H1 (cell line): ENCODE data around the gene ADAMTS17. TPM values are rescaled to one million over a fixed set of nuclear protein-coding genes. Genes with fewer than 3 reads are reported as not detected.
A peak's percentile ranks its signal among the peaks of the same experiment; 100 is the strongest.

ENCODE experiments used
- CTCF ChIA-PET: fragments of 300-600 bp; sonication (Branson Sonifier 250); formaldehyde crosslinking; loops from one replicate; lab custom pipeline; 2021; ENCODE audit not compliant: partially characterized antibody; lab: Charles Lee
- POLR2A ChIA-PET: fragments of 300-600 bp; sonication (Branson Sonifier 250); formaldehyde crosslinking; loops from one replicate; lab custom pipeline; 2021; ENCODE audit warnings: inconsistent platforms; ENCODE audit not compliant: partially characterized antibody; lab: Charles Lee
- DNase-seq, 2 experiments: peaks; one replicate each; pipeline versions ENCODE4 v3.0.0 to v3.0.0-alpha.2; 2010 to 2022; ENCODE audit warnings: low spot score in 2 of 2, low read depth in 1 of 2, mixed read lengths in 1 of 2
- FAIRE-seq: peaks from 2 replicates; lab custom pipeline; 2011; peaks lifted over from hg19 to GRCh38; lab: Jason Lieb, UNC
- H2AFZ ChIP-seq: 2 replicates; pipeline ENCODE4 v1.8.1; 2012; ENCODE audit warnings: low read length, inconsistent platforms
- H2AK5ac ChIP-seq: 2 replicates; pipeline ENCODE4 v1.6.1; 2013; ENCODE audit warnings: low read depth, low read length
- H2BK120ac ChIP-seq: replicated peaks from 2 replicates; pipeline ENCODE3; 2013; ENCODE audit warnings: low read depth, low read length, inconsistent platforms
- H2BK12ac ChIP-seq: 2 replicates; pipeline ENCODE4 v1.6.1; 2013; ENCODE audit warnings: low read depth, low read length
- H2BK15ac ChIP-seq: 2 replicates; pipeline ENCODE4 v1.6.1; 2013; ENCODE audit warnings: low read length
- H2BK20ac ChIP-seq: 2 replicates; pipeline ENCODE4 v1.6.1; 2013; ENCODE audit warnings: low read length
- H2BK5ac ChIP-seq: 2 replicates; pipeline ENCODE4 v1.6.1; 2013; ENCODE audit warnings: low read depth, low read length
- H3K14ac ChIP-seq: 2 replicates; pipeline ENCODE4 v1.6.1; 2013; ENCODE audit warnings: inconsistent platforms; ENCODE audit not compliant: insufficient read length
- H3K18ac ChIP-seq: 2 replicates; pipeline ENCODE4 v1.6.1; 2013; ENCODE audit warnings: low read length; ENCODE audit errors: extremely low read depth
- H3K23ac ChIP-seq: 2 replicates; pipeline ENCODE4 v1.6.1; 2013; ENCODE audit warnings: inconsistent platforms; ENCODE audit not compliant: insufficient read length
- H3K23me2 ChIP-seq: 2 replicates; pipeline ENCODE4 v1.6.1; 2013; ENCODE audit warnings: low read depth, low read length
- H3K27ac ChIP-seq: 2 replicates; pipeline ENCODE4 v1.6.1; 2011; ENCODE audit warnings: low read depth, low read length, inconsistent platforms
- H3K27me3 ChIP-seq, 4 experiments: replicated peaks in 1 of 4; 1 replicate in 1 of 4; 2 replicates in 3 of 4; pipeline versions ENCODE4 v1.6.1 to v1.8.1; 2011 to 2013; ENCODE audit warnings: low read length in 3 of 4, mild to moderate bottlenecking in 3 of 4, inconsistent platforms in 2 of 4, mixed read lengths in 2 of 4, moderate library complexity in 1 of 4; ENCODE audit not compliant: control insufficient read depth in 3 of 4, insufficient read depth in 3 of 4; ENCODE audit errors: extremely low read depth in 1 of 4
- H3K36me3 ChIP-seq, 4 experiments: 2 replicates each; pipeline versions ENCODE4 v1.6.1 to v1.8.1; 2011 to 2013; ENCODE audit warnings: mild to moderate bottlenecking in 4 of 4, low read length in 3 of 4, moderate library complexity in 2 of 4, control low read depth in 1 of 4, inconsistent platforms in 1 of 4; ENCODE audit not compliant: insufficient read depth in 4 of 4, control insufficient read depth in 2 of 4
- H3K4ac ChIP-seq: replicated peaks from 2 replicates; pipeline ENCODE3; 2013; ENCODE audit warnings: low read length, low read depth, mixed read lengths, inconsistent platforms; ENCODE audit not compliant: insufficient read length
- H3K4me1 ChIP-seq, 4 experiments: replicated peaks in 1 of 4; 1 replicate in 1 of 4; 2 replicates in 3 of 4; pipeline versions ENCODE4 v1.6.1 to v1.8.1; 2011 to 2013; ENCODE audit warnings: low read length in 3 of 4, inconsistent platforms in 2 of 4, mixed read lengths in 1 of 4; ENCODE audit not compliant: insufficient read depth in 4 of 4, control insufficient read depth in 3 of 4
- H3K4me2 ChIP-seq, 2 experiments: 2 replicates each; pipeline versions ENCODE4 v1.6.1 to v1.8.1; 2011 to 2013; ENCODE audit warnings: low read depth in 2 of 2, low read length in 2 of 2, control low read depth in 1 of 2, inconsistent platforms in 1 of 2, mild to moderate bottlenecking in 1 of 2; ENCODE audit not compliant: insufficient read depth in 1 of 2
- H3K4me3 ChIP-seq, 4 experiments: fragments of 200-600, 300-600 bp in 1 of 4; sonication (generic), shearing (Covaris generic), sonication (Bioruptor Twin) in 1 of 4; 2 replicates each; pipeline versions ENCODE4 v1.5.1 to v1.8.1; 2011 to 2016; ENCODE audit warnings: low read length in 4 of 4, low read depth in 3 of 4, control low read depth in 2 of 4, inconsistent platforms in 2 of 4, mild to moderate bottlenecking in 2 of 4, mixed read lengths in 1 of 4, moderate library complexity in 1 of 4; ENCODE audit not compliant: insufficient read depth in 2 of 4; ENCODE audit errors: extremely low read depth in 1 of 4
- H3K56ac ChIP-seq: replicated peaks from 2 replicates; pipeline ENCODE3; 2013; ENCODE audit warnings: low read depth, mild to moderate bottlenecking, mixed read lengths, low read length, inconsistent platforms; ENCODE audit not compliant: insufficient read length
- H3K79me1 ChIP-seq: 2 replicates; pipeline ENCODE4 v1.6.1; 2013; ENCODE audit warnings: low read depth, low read length, control low read depth
- H3K79me2 ChIP-seq, 2 experiments: 2 replicates each; pipeline versions ENCODE4 v1.6.1 to v1.8.1; 2012 to 2013; ENCODE audit warnings: low read length in 2 of 2, mild to moderate bottlenecking in 2 of 2, inconsistent platforms in 1 of 2; ENCODE audit not compliant: insufficient read depth in 2 of 2, control insufficient read depth in 1 of 2
- H3K9ac ChIP-seq, 4 experiments: replicated peaks in 1 of 4; 1 replicate in 1 of 4; 2 replicates in 3 of 4; pipeline versions ENCODE4 v1.6.1 to v1.8.1; 2011 to 2013; ENCODE audit warnings: low read depth in 3 of 4, low read length in 3 of 4, control low read depth in 2 of 4, mild to moderate bottlenecking in 2 of 4, moderate library complexity in 2 of 4, inconsistent platforms in 1 of 4; ENCODE audit errors: extremely low read depth in 1 of 4
- H3K9me3 ChIP-seq, 2 experiments: 2 replicates each; pipeline versions ENCODE4 v1.6.1 to v1.8.1; 2012 to 2013; ENCODE audit warnings: mild to moderate bottlenecking in 2 of 2, moderate library complexity in 2 of 2, control low read depth in 1 of 2, inconsistent platforms in 1 of 2, low read depth in 1 of 2, low read length in 1 of 2, mixed read lengths in 1 of 2; ENCODE audit not compliant: insufficient read depth in 2 of 2
- H4K20me1 ChIP-seq, 2 experiments: replicated peaks in 1 of 2; 2 replicates each; pipeline versions ENCODE3 to v1.8.1; 2011 to 2013; ENCODE audit warnings: inconsistent platforms in 2 of 2, low read length in 2 of 2, mild to moderate bottlenecking in 1 of 2; ENCODE audit not compliant: insufficient read depth in 2 of 2, control insufficient read depth in 1 of 2
- H4K5ac ChIP-seq: 2 replicates; pipeline ENCODE4 v1.6.1; 2013; ENCODE audit warnings: low read length, low read depth, mixed read lengths, inconsistent platforms; ENCODE audit not compliant: insufficient read length
- H4K8ac ChIP-seq: 2 replicates; pipeline ENCODE4 v1.8.0; 2013; ENCODE audit warnings: mild to moderate bottlenecking, moderate library complexity, low read length, inconsistent platforms; ENCODE audit not compliant: insufficient read depth; ENCODE audit errors: extremely low read depth
- H4K91ac ChIP-seq: replicated peaks from 2 replicates; pipeline ENCODE3; 2013; ENCODE audit warnings: low read length, mixed read lengths, inconsistent platforms; ENCODE audit not compliant: insufficient read length
- BACH1 ChIP-seq: IDR thresholded peaks from 2 replicates; pipeline ENCODE4 v1.6.1; 2012; ENCODE audit warnings: low read length, improper control_type of control experiment
- CHD2 ChIP-seq: IDR thresholded peaks from 2 replicates; pipeline ENCODE4 v1.6.1; 2012; ENCODE audit warnings: low read length, improper control_type of control experiment
- EGR1 ChIP-seq: IDR thresholded peaks from 2 replicates; pipeline ENCODE4 v1.6.1; 2011; ENCODE audit warnings: low read depth, low read length, borderline replicate concordance
- GABPA ChIP-seq: IDR thresholded peaks from 2 replicates; pipeline ENCODE4 v1.6.1; 2011; ENCODE audit warnings: mild to moderate bottlenecking, low read length, moderate library complexity, borderline replicate concordance; ENCODE audit not compliant: insufficient read depth
- HDAC6 ChIP-seq: IDR thresholded peaks from one replicate; pipeline ENCODE4 v1.7.1; 2012; ENCODE audit warnings: low read depth, mild to moderate bottlenecking, inconsistent platforms, low read length, moderate library complexity
- JUN ChIP-seq: IDR thresholded peaks from 2 replicates; pipeline ENCODE4 v1.6.1; 2011; ENCODE audit warnings: low read depth, mild to moderate bottlenecking, improper control_type of control experiment, low read length
- KDM1A ChIP-seq: fragments of 200-600, 300-600 bp; sonication (generic); IDR thresholded peaks from 2 replicates; pipeline ENCODE4 v1.7.1; 2016; ENCODE audit warnings: mild to moderate bottlenecking, low read length, borderline replicate concordance
- NRF1 ChIP-seq: IDR thresholded peaks from 2 replicates; pipeline ENCODE4 v1.6.1; 2011; ENCODE audit warnings: mild to moderate bottlenecking, low read depth, low read length, improper control_type of control experiment
- PHF8 ChIP-seq: fragments of 200-600 bp; sonication (generic); conservative IDR thresholded peaks from 2 replicates; pipeline ENCODE4 v1.7.1; 2012; ENCODE audit warnings: low read depth, mild to moderate bottlenecking, inconsistent platforms, low read length, moderate library complexity
- RBBP5 ChIP-seq: IDR thresholded peaks from 2 replicates; pipeline ENCODE4 v1.7.1; 2012; ENCODE audit warnings: low read depth, mild to moderate bottlenecking, inconsistent platforms, low read length, moderate library complexity, borderline replicate concordance
- SP1 ChIP-seq: IDR thresholded peaks from 2 replicates; pipeline ENCODE4 v1.6.1; 2011; ENCODE audit warnings: low read depth, low read length
- SRF ChIP-seq: IDR thresholded peaks from 2 replicates; pipeline ENCODE4 v1.6.1; 2011; ENCODE audit warnings: mild to moderate bottlenecking, low read depth, low read length, moderate library complexity
- WGBS, 2 experiments: shearing (Covaris generic) in 1 of 2; methylation state at CpG; one replicate each; pipeline versions ENCODE4 v1.1.6 to v1.1.7; 2013 to 2015; ENCODE audit warnings: low lambda C conversion rate in 2 of 2, mixed read lengths in 2 of 2, inconsistent platforms in 1 of 2, low coverage in 1 of 2, missing lambda C conversion rate in 1 of 2; ENCODE audit not compliant: insufficient replicate concordance in 2 of 2, insufficient coverage in 1 of 2, insufficient read length in 1 of 2; ENCODE audit errors: extremely low coverage in 1 of 2, missing lambda C conversion rate in 1 of 2; 5-methylcytosine and 5-hydroxymethylcytosine counted together
- polyA plus RNA-seq, 7 experiments: library from polyadenylated mRNA; depleted of rRNA in 3 of 7; stranded (reverse) in 5 of 7; unstranded in 2 of 7; fragments of >200 nt in 5 of 7; fragments of 200-250 nt in 2 of 7; gene quantifications; 1 replicate in 5 of 7; 2 replicates in 1 of 7; 4 replicates in 1 of 7; pipeline versions ENCODE4 v1.2.1 to v1.2.3, GENCODE V29; 2011 to 2013; ENCODE audit warnings: missing spikeins in 2 of 7, mixed read lengths in 2 of 7
- total RNA-seq: library from RNA; stranded (reverse); fragmentation: NEBNext Ultra II Directional; extraction: Animal tissue kit (Norgen Biotek cat#: 25700); gene quantifications from 2 replicates; pipeline ENCODE4 v1.2.1, GENCODE V29; 2021

The ADAMTS17 gene
- total and polyA plus RNA-seq, 2 of the 8 experiments (the other 6 are each of a cell fraction or from before 2014, with no cell fraction given), result 0.51 to 1.7 TPM

DNA sequence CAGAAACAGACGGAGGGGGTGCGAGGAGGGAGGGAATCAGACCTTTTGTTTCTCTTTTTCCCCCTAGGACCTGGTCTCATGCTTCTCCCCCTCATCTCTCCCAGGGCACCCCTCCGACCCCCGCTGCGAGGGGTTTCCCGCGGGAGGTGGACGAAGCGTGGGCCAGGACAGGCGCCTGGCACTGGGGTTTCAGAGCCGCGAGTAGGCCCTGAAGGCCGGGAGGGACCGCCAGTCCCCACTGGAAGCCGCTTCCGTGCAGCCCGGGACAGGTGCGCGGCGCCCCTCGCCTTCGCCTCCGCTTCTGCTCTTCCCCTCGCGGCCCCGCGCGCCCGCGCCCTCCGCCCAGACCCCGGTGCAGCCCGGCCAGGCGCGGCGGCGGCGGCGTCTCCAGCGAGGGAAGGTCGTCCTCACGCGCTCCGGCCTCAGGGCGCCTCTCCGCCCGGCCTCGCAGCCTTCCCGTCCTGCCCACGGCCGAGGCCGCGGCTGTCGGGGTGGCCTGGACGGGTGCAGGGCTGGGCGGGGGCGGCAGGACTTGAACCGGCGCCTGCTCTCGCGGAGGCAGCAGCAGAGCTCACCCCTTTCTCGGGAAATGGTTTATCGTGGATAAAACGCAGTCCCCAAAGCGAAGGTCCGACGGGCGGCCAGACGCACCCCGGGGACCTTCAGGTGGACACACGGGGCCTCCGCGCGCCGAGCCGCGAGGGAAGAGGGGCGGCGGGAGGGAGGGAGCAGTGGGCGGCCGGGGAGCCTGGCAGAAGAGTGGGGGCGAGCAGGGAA, 31.5 kb upstream of the ADAMTS17 start:
- H3K4me1 ChIP-seq, result no peaks in the 10 kb centered on the region; a peak in 2 of 7 replicates
- TF ChIP-seq RBBP5 (no peak; the same call in 1 of the 2 replicates), GABPA (no peak), CHD2 (no peak), BACH1 (no peak), JUN (no peak), SRF (no peak), NRF1 (no peak), SP1 (no peak), EGR1 (no peak; the same call in 1 of the 2 replicates), KDM1A (no peak), PHF8 (0 out of 2 replicates have a peak, but pooled peaks have one; percentile 31), HDAC6 (no peak)

More for the DNA sequence above, 31.5 kb upstream of the ADAMTS17 start:
- Histone ChIP-seq H3K79me1 (no peaks in the 10 kb centered on the region), H3K9ac (peak overlapping the region; percentile 16 to 50 (median 38); a peak in 5 of 7 replicates), H2AFZ (peak overlapping the region; percentile 91), H3K27ac (no peak overlapping the region), H3K79me2 (no peaks in the 10 kb centered on the region), H3K4me3 (peak overlapping the region; percentile 60 to 94 (median 68)), H3K4ac (peak overlapping the region; percentile 57), H4K91ac (no peak overlapping the region), H3K36me3 (no peaks in the 10 kb centered on the region), H2BK12ac (0 out of 2 replicates have a peak overlapping the region, but pooled peaks have one; percentile 50), H2BK5ac (no peak overlapping the region), H3K9me3 (peaks cover 3 to 4% of the 10 kb centered on the region in 2 experiments; a peak in 1 of 4 replicates), H4K5ac (no peak overlapping the region), H3K23ac (no peak overlapping the region), H4K8ac (peak overlapping the region; percentile 79; the same call in 1 of the 2 replicates), H3K27me3 (peaks cover 5 to 26% (median 12%) of the 10 kb centered on the region in 4 experiments; a peak in 6 of 7 replicates), H3K18ac (peak overlapping the region; percentile 60; the same call in 1 of the 2 replicates), H3K56ac (peak overlapping the region; percentile 46), H4K20me1 (no peaks in the 10 kb centered on the region), H3K23me2 (peaks cover 6% of the 10 kb centered on the region; the same call in 1 of the 2 replicates), H3K4me2 (peak overlapping the region; percentile 89 to 91), H2BK15ac (0 out of 2 replicates have a peak overlapping the region, but pooled peaks have one; percentile 29), H2BK120ac (no peak overlapping the region), H3K14ac (no peak overlapping the region), H2BK20ac (no peak overlapping the region), H2AK5ac (no peak overlapping the region)
- DNase-seq (peak in 1 of 2 experiments; percentile 58), FAIRE-seq (no peak)
- POLR2A ChIA-PET, result interaction anchor here (0.7 to 2.7 kb wide), 4 partner anchors 8 to 75 kb away, joined by 3 to 18 read pairs (median 3); no protein-coding TSS in a partner anchor
- WGBS, 2 experiments, result 3% methylated on average over 30 of the region's 82 CpGs; no CpG with 5 or more reads in 1 of the 2 experiments
- CTCF ChIA-PET, result interaction anchor here (1.1 to 2.4 kb wide), 3 partner anchors 10 to 28 kb away, joined by 3 to 14 read pairs (median 7); no protein-coding TSS in a partner anchor
